Renal cortical epithelial cell (primary cell): ENCODE measurements around the gene KCTD5. TPM values are rescaled to one million over a fixed set of nuclear protein-coding genes. Genes with fewer than 3 reads are reported as not detected.

ENCODE experiments used
- DNase-seq: peaks from one replicate; pipeline ENCODE4 v3.0.0-alpha.2; 2011; ENCODE audit warnings: low read depth
- total RNA-seq: library from RNA; depleted of rRNA; stranded (reverse); fragments of >200 nt; gene quantifications from 2 replicates; pipeline ENCODE4 v1.2.3, GENCODE V29; 2014

Gene KCTD5
- total RNA-seq, 1 donor from 2014 or later = 26.0 TPM

- no peak for DNase-seq
Measured at GRCh38 chr16:2726923-2727322, 44.6 kb downstream of the KCTD5 start.

- DNase-seq = no peak
Measured at GRCh38 chr16:2728034-2728433, 45.7 kb downstream of the KCTD5 start.

- no peak for DNase-seq
Measured at GRCh38 chr16:2734844-2735515, 52.7 kb downstream of the KCTD5 start.

- DNase-seq = no peak
Measured at GRCh38 chr16:2736476-2737237, 54.3 kb downstream of the KCTD5 start.

- DNase-seq = no peak
Measured at GRCh38 chr16:2737238-2737605, 54.9 kb downstream of the KCTD5 start.

GRCh38 chr16:2737895-2738418, 55.6 kb downstream of the KCTD5 start:
- no peak for DNase-seq

- DNase-seq = no peak
Measured at GRCh38 chr16:2738615-2739014, 56.3 kb downstream of the KCTD5 start.

- no peak for DNase-seq
Measured at GRCh38 chr16:2739625-2740430, 57.5 kb downstream of the KCTD5 start.

- no peak for DNase-seq
Measured at GRCh38 chr16:2740476-2740875, 58.2 kb downstream of the KCTD5 start.

GRCh38 chr16:2741168-2741567, 58.8 kb downstream of the KCTD5 start:
- no peak for DNase-seq

- no peak for DNase-seq
Measured at GRCh38 chr16:2742323-2743006, 60.1 kb downstream of the KCTD5 start.

- no peak for DNase-seq
Measured at GRCh38 chr16:2743007-2743810, 60.9 kb downstream of the KCTD5 start.

- no peak for DNase-seq
Measured at GRCh38 chr16:2744711-2745110, 62.4 kb downstream of the KCTD5 start.

GRCh38 chr16:2745116-2745890, 63.0 kb downstream of the KCTD5 start:
- DNase-seq = no peak

- no peak for DNase-seq
Measured at GRCh38 chr16:2745961-2746360, 63.6 kb downstream of the KCTD5 start.

- no peak for DNase-seq
Measured at GRCh38 chr16:2748757-2749455, 66.6 kb downstream of the KCTD5 start.

GRCh38 chr16:2749476-2749875, 67.2 kb downstream of the KCTD5 start:
- DNase-seq = no peak

- no peak for DNase-seq
Measured at GRCh38 chr16:2749936-2750335, 67.6 kb downstream of the KCTD5 start.

- no peak for DNase-seq
Measured at GRCh38 chr16:2751577-2752034, 69.3 kb downstream of the KCTD5 start.
